K562 (cell line): ENCODE results near the gene RGS6. TPM values are rescaled to one million over a fixed set of nuclear protein-coding genes. Genes with fewer than 3 reads are reported as not detected.

Experiments
- ATAC-seq: fragments of 200-7000 bp; cut with Tn5 transposase; 3 replicates; pipeline ENCODE4 v1.9.1; 2020; ENCODE audit warnings: moderate library complexity
- BruUV-seq: library from RNA; stranded (reverse); fragments of 400-500 nt; replicated peaks from 2 replicates; lab custom pipeline; 2021; lab: Mats Ljungman, UMichigan
- CTCF ChIA-PET: fragments of 300-600 bp; formaldehyde crosslinking; extraction: SDS; loops from one replicate; lab custom pipeline; 2021; ENCODE audit warnings: low intra/inter-chr PET ratio; lab: Yijun Ruan, JAX
- POLR2A ChIA-PET: fragments of 300-600, 350-650 bp; sonication (Branson Sonifier 250); formaldehyde crosslinking; extraction: SDS; loops from one replicate; lab custom pipeline; 2021; ENCODE audit warnings: antibody characterized with exemption, inconsistent platforms; lab: Yijun Ruan, JAX
- DNase-seq, 4 experiments: peaks; one replicate each; pipeline versions ENCODE4 v3.0.0 to v3.0.0-alpha.2; 2011 to 2018; ENCODE audit warnings: low spot score in 3 of 4, mixed read lengths in 3 of 4; ENCODE audit errors: extremely low read depth in 1 of 4
- FAIRE-seq: peaks from 2 replicates; lab custom pipeline; 2011; peaks lifted over from hg19 to GRCh38; lab: Jason Lieb, UNC
- H2AFZ ChIP-seq: 2 replicates; pipeline ENCODE4 v1.6.0; 2011; ENCODE audit warnings: low read depth, low read length, control low read depth, inconsistent platforms
- H3K27ac ChIP-seq: fragments of 200-600 bp; 3 replicates; pipeline ENCODE4 v1.8.0; 2011; ENCODE audit warnings: low read depth, mild to moderate bottlenecking, control low read depth, inconsistent platforms, low read length, moderate library complexity, mixed read lengths; ENCODE audit errors: extremely low read depth
- H3K27me3 ChIP-seq, 2 experiments: fragments of 300-600 bp in 1 of 2; 2 replicates in 1 of 2; 3 replicates in 1 of 2; pipeline versions ENCODE4 v1.6.0 to v1.8.0; 2011; ENCODE audit warnings: inconsistent platforms in 2 of 2, low read length in 2 of 2, mild to moderate bottlenecking in 1 of 2, mixed read lengths in 1 of 2, moderate library complexity in 1 of 2; ENCODE audit not compliant: control insufficient read depth in 2 of 2, insufficient read depth in 2 of 2
- H3K36me3 ChIP-seq: fragments of 300-600 bp; 3 replicates; pipeline ENCODE4 v1.8.0; 2011; ENCODE audit warnings: mild to moderate bottlenecking, low read length, inconsistent platforms; ENCODE audit not compliant: control insufficient read depth, insufficient read depth
- H3K4me1 ChIP-seq, 2 experiments: fragments of 200-600 bp in 1 of 2; replicated peaks in 1 of 2; 2 replicates in 1 of 2; 3 replicates in 1 of 2; pipeline versions ENCODE4 v1.5.1 to v1.8.0; 2011; ENCODE audit warnings: inconsistent platforms in 2 of 2, low read length in 2 of 2, mild to moderate bottlenecking in 1 of 2, mixed read lengths in 1 of 2, moderate library complexity in 1 of 2; ENCODE audit not compliant: control insufficient read depth in 2 of 2, insufficient read depth in 2 of 2
- H3K4me2 ChIP-seq: 2 replicates; pipeline ENCODE4 v1.6.1; 2011; ENCODE audit warnings: low read length, control low read depth, inconsistent platforms, mixed read lengths; ENCODE audit not compliant: insufficient read depth
- H3K4me3 ChIP-seq: fragments of 200-600 bp; sonication (generic), shearing (Covaris generic); 2 replicates; pipeline ENCODE4 v1.5.1; 2016; ENCODE audit warnings: control low read depth, inconsistent platforms
- H3K79me2 ChIP-seq: fragments of 200-600 bp; 3 replicates; pipeline ENCODE4 v1.8.0; 2011; ENCODE audit warnings: low read length, inconsistent platforms; ENCODE audit not compliant: control insufficient read depth, insufficient read depth
- H3K9ac ChIP-seq, 2 experiments: 2 replicates each; pipeline versions ENCODE4 v1.6.0 to v1.6.1; 2011; ENCODE audit warnings: low read depth in 2 of 2, low read length in 2 of 2, control low read depth in 1 of 2, inconsistent platforms in 1 of 2, mild to moderate bottlenecking in 1 of 2, mixed read lengths in 1 of 2; ENCODE audit not compliant: insufficient read depth in 1 of 2
- H3K9me1 ChIP-seq: one replicate; pipeline ENCODE4 v1.6.0; 2011; ENCODE audit warnings: inconsistent platforms, mild to moderate bottlenecking, low read length, moderate library complexity; ENCODE audit not compliant: control insufficient read depth, insufficient read depth
- H3K9me3 ChIP-seq: replicated peaks from 2 replicates; pipeline ENCODE4 v1.5.1; 2011; ENCODE audit warnings: low read depth, low read length, inconsistent platforms; ENCODE audit not compliant: control insufficient read depth, insufficient read depth
- H4K20me1 ChIP-seq: replicated peaks from 2 replicates; pipeline ENCODE4 v1.6.1; 2011; ENCODE audit warnings: low read length, inconsistent platforms, mixed read lengths; ENCODE audit not compliant: control insufficient read depth, insufficient read depth
- CHD4 ChIP-seq: fragments of 200-600 bp; sonication (generic); IDR thresholded peaks from 3 replicates; pipeline ENCODE4 v1.6.1; 2012; ENCODE audit warnings: low read depth, mild to moderate bottlenecking, mixed read lengths, low read length, inconsistent platforms; ENCODE audit not compliant: insufficient read depth, insufficient replicate concordance, poor library complexity, severe bottlenecking
- CTCFL ChIP-seq: IDR thresholded peaks from 2 replicates; pipeline ENCODE4 v1.6.1; 2011; ENCODE audit warnings: borderline replicate concordance, low read depth, mild to moderate bottlenecking, moderate library complexity, low read length; ENCODE audit not compliant: insufficient read depth, poor library complexity, severe bottlenecking
- EP300 ChIP-seq: IDR thresholded peaks from 2 replicates; pipeline ENCODE4 v1.6.1; 2012; ENCODE audit warnings: low read length, improper control_type of control experiment
- HNRNPK ChIP-seq: fragments of 200-400 bp; formaldehyde crosslinking; IDR thresholded peaks from one replicate; pipeline ENCODE4 v1.6.1; 2018; ENCODE audit warnings: mild to moderate bottlenecking, low read depth, low read length; ENCODE audit not compliant: poor library complexity, severe bottlenecking
- NR1H2 ChIP-seq: sonication (generic); formaldehyde crosslinking; IDR thresholded peaks from 2 replicates; pipeline ENCODE4 v1.4.0; 2020; ENCODE audit warnings: mild to moderate bottlenecking, missing genetic modification reagents
- POLR2AphosphoS2 ChIP-seq: IDR thresholded peaks from 2 replicates; pipeline ENCODE4 v1.6.1; 2012; ENCODE audit warnings: low read length, improper control_type of control experiment
- RERE ChIP-seq: sonication (generic); formaldehyde crosslinking; IDR thresholded peaks from 2 replicates; pipeline ENCODE4 v1.8.0; 2023; ENCODE audit warnings: missing genetic modification reagents, mild to moderate bottlenecking, borderline replicate concordance
- RUNX1 ChIP-seq: sonication (generic); IDR thresholded peaks from 2 replicates; pipeline ENCODE4 v1.6.1; 2016; ENCODE audit warnings: antibody characterized with exemption, low read depth
- ZBTB2 ChIP-seq: fragments of 450-650 bp; IDR thresholded peaks from 2 replicates; pipeline ENCODE4 v1.6.1; 2016; ENCODE audit warnings: antibody characterized with exemption
- ZNF121 ChIP-seq: sonication (generic); formaldehyde crosslinking; conservative IDR thresholded peaks from 2 replicates; pipeline ENCODE4 v1.8.0; 2022; ENCODE audit warnings: missing genetic modification reagents
- ZNF282 ChIP-seq: sonication (generic); formaldehyde crosslinking; IDR thresholded peaks from 2 replicates; pipeline ENCODE4 v1.8.1; 2023; ENCODE audit warnings: missing genetic modification reagents
- ZNF3 ChIP-seq: fragments of 250-450 bp; sonication (Bioruptor Pico); IDR thresholded peaks from 2 replicates; pipeline ENCODE4 v1.5.0; 2021; ENCODE audit warnings: mild to moderate bottlenecking, moderate library complexity
- WGBS: fragments of 100-300 bp; shearing (Covaris generic); methylation state at CpG from one replicate; pipeline ENCODE4 v1.1.6; 2016; ENCODE audit warnings: low coverage, mixed read lengths; ENCODE audit not compliant: insufficient coverage; ENCODE audit errors: missing lambda C conversion rate; 5-methylcytosine and 5-hydroxymethylcytosine counted together
- in situ Hi-C: fragments of 300-500 bp; cut with MboI; formaldehyde crosslinking; loops from 4 replicates; pipeline ENCODE4 v1.15.0; 2018; ENCODE audit warnings: inconsistent platforms, mixed read lengths
- intact Hi-C: fragments of 100-400 bp; cut with micrococcal nuclease; formaldehyde crosslinking; loops from 2 replicates; pipeline ENCODE4 v1.14.2; 2022
- polyA plus RNA-seq, 8 experiments: library from polyadenylated mRNA; depleted of rRNA in 4 of 8; stranded (reverse) in 5 of 8; unstranded in 3 of 8; fragments of >200 nt; fragmentation: Nextera tagmentation in 2 of 8; fragmentation: Illumina TruSeq in 1 of 8; extraction: Ambion mirVana in 2 of 8; extraction: Trizol in 1 of 8; gene quantifications; 2 replicates each; pipeline versions ENCODE4 v1.2.1 to v1.2.3, GENCODE V29; 2011 to 2014; ENCODE audit warnings: inconsistent platforms in 1 of 8, missing spikeins in 1 of 8
- total RNA-seq, 7 experiments: library from RNA; depleted of rRNA in 6 of 7; stranded (reverse); fragments of >200 nt in 6 of 7; fragmentation: Illumina TruSeq in 2 of 7; extraction: Trizol in 2 of 7; gene quantifications; 2 replicates each; pipeline versions ENCODE4 v1.2.1 to v1.2.3, GENCODE V29; 2011 to 2021; ENCODE audit warnings: low replicate concordance in 1 of 7

The RGS6 gene
- total and polyA plus RNA-seq, 9 of the 15 experiments (the other 6 are each of a cell fraction or from before 2014, with no cell fraction given): not detected

- no peak for TF ChIP-seq POLR2AphosphoS2
- TF ChIP-seq HNRNPK: no peak
- no peak for TF ChIP-seq RERE (CRISPR knock-in tag)
- TF ChIP-seq RUNX1: no peak
- no peak for TF ChIP-seq ZBTB2
- TF ChIP-seq ZNF282 (CRISPR knock-in tag): no peak
- TF ChIP-seq ZNF3 (CRISPR knock-in tag): no peak
- no peak for TF ChIP-seq ZNF121
- TF ChIP-seq CTCFL: no peak
- no peak for TF ChIP-seq EP300
- no peak for TF ChIP-seq CHD4
- no peak for TF ChIP-seq NR1H2 (CRISPR knock-in tag)
- Histone ChIP-seq H3K4me2 (no peak overlapping the region), H3K4me3 (no peak overlapping the region), H3K79me2 (no peaks in the 10 kb centered on the region), H4K20me1 (no peaks in the 10 kb centered on the region), H3K27ac (no peak overlapping the region), H3K9me3 (no peaks in the 10 kb centered on the region), H2AFZ (no peak overlapping the region), H3K27me3 (no peaks in the 10 kb centered on the region), H3K9me1 (no peaks in the 10 kb centered on the region), H3K36me3 (no peaks in the 10 kb centered on the region), H3K9ac (no peak overlapping the region), H3K4me1 (no peaks in the 10 kb centered on the region)
- intact Hi-C loops: no loop called here
- in situ Hi-C loops: no loop called here
- DNase-seq: no peak
- no TSS peak for BruUV-seq
- ATAC-seq: no peak
- no peak for FAIRE-seq
- WGBS: 0% methylated on average over 3 of the region's 5 CpGs
- CTCF ChIA-PET: no interaction called here
- POLR2A ChIA-PET: no interaction called here
Measured at GRCh38 chr14:72492196-72492595, 560.0 kb downstream of the RGS6 start.
